AG04450 (cell line): ENCODE results near the gene PEAK3. TPM values are rescaled to one million over a fixed set of nuclear protein-coding genes. Genes with fewer than 3 reads are reported as not detected.
"Not testable (repeated sequence)": the region's sequence is repeated elsewhere in the genome, so short reads cannot be mapped to it uniquely, and the experiment has no call there.

ENCODE experiments used
- CTCF ChIA-PET: fragments of 300-600, 350-600 bp; formaldehyde crosslinking; extraction: SDS; loops from one replicate; lab custom pipeline; 2022; ENCODE audit warnings: antibody characterized with exemption, inconsistent platforms; lab: Charles Lee
- POLR2A ChIA-PET: fragments of 350-600 bp; formaldehyde crosslinking; extraction: SDS; loops from one replicate; lab custom pipeline; 2021; ENCODE audit warnings: antibody characterized with exemption, inconsistent platforms; lab: Yijun Ruan, JAX
- DNase-seq: peaks from one replicate; pipeline ENCODE4 v3.0.0-alpha.2; 2011; ENCODE audit warnings: low read depth, low spot score
- H3K27ac ChIP-seq: one replicate; pipeline ENCODE4 v1.5.1; 2012; ENCODE audit warnings: low read depth, low read length, control low read depth
- H3K27me3 ChIP-seq: one replicate; pipeline ENCODE4 v1.6.0; 2012; ENCODE audit warnings: low read length; ENCODE audit not compliant: control insufficient read depth, insufficient read depth
- H3K4me3 ChIP-seq: 2 replicates; pipeline ENCODE4 v1.5.1; 2011; ENCODE audit warnings: mild to moderate bottlenecking, low read depth, low read length, control low read depth
- H3K9me3 ChIP-seq: 2 replicates; pipeline ENCODE4 v1.5.1; 2012; ENCODE audit warnings: low read length; ENCODE audit not compliant: control insufficient read depth, insufficient read depth
- CTCF ChIP-seq: IDR thresholded peaks from 2 replicates; pipeline ENCODE4 v1.5.1; 2011; ENCODE audit warnings: low read depth, low read length, control low read depth, inconsistent platforms
- polyA plus RNA-seq: library from polyadenylated mRNA; depleted of rRNA; stranded (reverse); fragments of >200 nt; gene quantifications from 2 replicates; pipeline ENCODE4 v1.2.3, GENCODE V29; 2011

The PEAK3 gene
- polyA plus RNA-seq, 1 experiment, result 0.04 TPM

GRCh38 chr19:2287585-2288337, 5.8 kb upstream of the PEAK3 start:
- Histone ChIP-seq H3K9me3 (peaks cover 4% of the 10 kb centered on the region; the same call in 1 of the 2 replicates), H3K4me3 (no peak overlapping the region), H3K27me3 (peaks cover 44% of the 10 kb centered on the region), H3K27ac (no peak overlapping the region)
- no peak for DNase-seq
- ChIA-PET CTCF (no interaction called here), POLR2A (no interaction called here)
- no peak for TF ChIP-seq CTCF

- ChIA-PET CTCF (no interaction called here), POLR2A (interaction anchor here (0.5 to 1.8 kb wide), 2 partner anchors 8 to 220 kb away, joined by 3 to 6 read pairs; no protein-coding TSS in a partner anchor)
- no peak for TF ChIP-seq CTCF
- peaks cover 4% of the 10 kb centered on the region; the same call in 1 of the 2 replicates for H3K9me3 ChIP-seq
- peaks cover 39% of the 10 kb centered on the region for H3K27me3 ChIP-seq
- H3K27ac ChIP-seq, result no peak overlapping the region
- no peak overlapping the region for H3K4me3 ChIP-seq
- no peak for DNase-seq
Measured at GRCh38 chr19:2286402-2287140, 4.6 kb upstream of the PEAK3 start.

DNA sequence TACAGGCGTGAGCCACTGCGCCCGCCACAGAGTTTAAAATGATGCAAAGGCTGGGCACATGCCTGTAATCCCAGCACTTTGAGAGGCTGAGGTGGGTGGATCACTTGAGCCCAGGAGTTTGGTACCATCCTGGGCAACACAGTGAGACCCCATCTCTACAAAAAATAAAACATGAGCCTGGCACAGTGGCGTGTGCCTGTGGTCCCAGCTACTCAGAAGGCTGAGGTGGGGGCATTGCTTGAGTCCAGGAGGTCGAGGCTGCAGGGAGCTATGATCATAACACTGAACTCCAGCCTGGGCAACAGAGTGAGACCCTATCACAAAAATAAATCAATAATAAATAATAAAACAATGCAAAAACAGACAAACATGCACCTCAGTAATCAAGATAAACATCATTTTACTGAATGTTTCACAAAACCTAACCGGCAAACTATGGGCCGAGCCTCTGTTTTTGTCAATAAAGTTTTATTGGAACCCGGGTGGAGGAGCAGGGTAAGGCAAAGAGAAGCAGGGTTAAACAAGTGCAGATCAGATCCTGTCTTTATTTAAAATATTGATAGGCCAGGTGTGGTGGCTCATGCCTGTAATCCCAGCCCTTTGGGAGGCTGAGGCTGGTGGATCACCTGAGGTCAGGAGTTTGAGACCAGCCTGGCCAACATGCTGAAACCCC, 2.0 kb upstream of the PEAK3 start:
- Histone ChIP-seq H3K4me3 (no peak overlapping the region), H3K9me3 (peaks cover 4% of the 10 kb centered on the region; the same call in 1 of the 2 replicates), H3K27ac (no peak overlapping the region), H3K27me3 (peaks cover 21% of the 10 kb centered on the region)
- POLR2A ChIA-PET, result no interaction called here
- no peak for DNase-seq
- TF ChIP-seq CTCF, result no peak
- CTCF ChIA-PET, result interaction anchor here (1.2 kb wide), 1 partner anchor 10 kb away, joined by 5 read pairs; no protein-coding TSS in a partner anchor

GRCh38 chr19:2282862-2283237, 875 bp upstream of the PEAK3 start:
- no peak for DNase-seq
- Histone ChIP-seq H3K4me3 (no peak overlapping the region), H3K27ac (no peak overlapping the region), H3K9me3 (peaks cover 4% of the 10 kb centered on the region; the same call in 1 of the 2 replicates), H3K27me3 (peaks cover 11% of the 10 kb centered on the region)
- POLR2A ChIA-PET, result interaction anchor here (1.3 kb wide), 1 partner anchor 12 kb away, joined by 3 read pairs; no protein-coding TSS in a partner anchor
- CTCF ChIA-PET, result no interaction called here
- TF ChIP-seq CTCF, result no peak

GRCh38 chr19:2281265-2282061, 512 bp downstream of the PEAK3 start:
- POLR2A ChIA-PET, result interaction anchor here (1.3 kb wide), 1 partner anchor 11 kb away, joined by 3 read pairs; no protein-coding TSS in a partner anchor

More at GRCh38 chr19:2281265-2282061, 512 bp downstream of the PEAK3 start:
- H3K27me3 ChIP-seq, DNase-seq, H3K27ac ChIP-seq, CTCF ChIA-PET, H3K9me3 ChIP-seq: not testable (repeated sequence)
- peak overlapping the region; percentile 36 for H3K4me3 ChIP-seq
